ENCODE data around the gene EARS2. TPM values are rescaled to one million over a fixed set of nuclear protein-coding genes. Genes with fewer than 3 reads are reported as not detected.
"Not testable (repeated sequence)": the region's sequence is repeated elsewhere in the genome, so short reads cannot be mapped to it uniquely, and the experiment has no call there.

The EARS2 gene
- total RNA-seq, 2 experiments from 2014 or later: 11.0 to 11.2 TPM

DNA sequence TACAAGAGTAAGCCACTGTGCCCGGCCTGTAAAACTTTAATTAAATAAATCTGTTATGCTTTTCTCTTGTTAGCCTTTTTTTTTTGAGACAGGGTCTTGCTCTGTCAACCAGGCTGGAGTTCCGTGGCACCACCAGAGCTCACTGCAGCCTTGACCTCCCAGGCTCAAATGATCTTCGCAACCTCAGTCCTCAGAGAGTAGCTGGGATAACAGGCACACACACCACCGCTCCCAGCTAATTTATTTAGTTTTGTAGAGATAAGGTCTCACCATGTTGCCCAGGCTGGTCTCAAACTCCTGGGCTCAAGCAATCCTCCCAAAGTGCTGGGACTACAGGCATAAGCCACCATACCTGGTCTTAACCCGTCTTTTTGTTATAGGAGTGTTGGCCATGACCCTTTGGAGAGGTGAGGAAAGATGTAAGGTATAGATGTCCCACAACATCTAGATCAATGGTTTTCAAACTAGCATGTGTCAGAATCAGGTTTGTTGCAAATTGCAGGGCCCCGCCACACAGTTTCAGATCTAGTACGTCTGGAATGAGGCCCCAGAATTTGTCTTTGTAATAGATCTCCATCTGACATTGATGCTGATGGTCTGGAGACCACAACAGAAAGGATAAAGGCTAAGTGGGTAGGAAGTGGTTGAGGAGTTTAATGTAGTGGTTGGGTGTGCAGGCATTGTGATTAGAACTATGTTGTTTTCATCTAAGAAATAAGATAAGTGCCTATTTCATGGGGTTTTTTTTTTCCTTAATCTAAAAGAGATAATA is 42.6 kb downstream of the EARS2 start:
- POLR2A ChIA-PET: interaction anchor here (1.1 to 7.4 kb wide), 5 partner anchors 8 to 127 kb away, joined by 4 to 30 read pairs (median 6); partner anchors contain the start of genes DCTN5, EARS2 and UBFD1
- Mint-ChIP-seq H3K36me3 (peaks cover 14% of the 10 kb centered on the region), H3K4me1 (peaks cover 53% of the 10 kb centered on the region), H3K27me3 (no peaks in the 10 kb centered on the region), H3K9me3 (no peaks in the 10 kb centered on the region), H3K27ac (peak overlapping the region; percentile 89), H3K4me3 (peak overlapping the region; percentile 59)
- ATAC-seq (ENCODE audit: low read depth): peak; percentile 50
- peak; percentile 48 for DNase-seq

DNA sequence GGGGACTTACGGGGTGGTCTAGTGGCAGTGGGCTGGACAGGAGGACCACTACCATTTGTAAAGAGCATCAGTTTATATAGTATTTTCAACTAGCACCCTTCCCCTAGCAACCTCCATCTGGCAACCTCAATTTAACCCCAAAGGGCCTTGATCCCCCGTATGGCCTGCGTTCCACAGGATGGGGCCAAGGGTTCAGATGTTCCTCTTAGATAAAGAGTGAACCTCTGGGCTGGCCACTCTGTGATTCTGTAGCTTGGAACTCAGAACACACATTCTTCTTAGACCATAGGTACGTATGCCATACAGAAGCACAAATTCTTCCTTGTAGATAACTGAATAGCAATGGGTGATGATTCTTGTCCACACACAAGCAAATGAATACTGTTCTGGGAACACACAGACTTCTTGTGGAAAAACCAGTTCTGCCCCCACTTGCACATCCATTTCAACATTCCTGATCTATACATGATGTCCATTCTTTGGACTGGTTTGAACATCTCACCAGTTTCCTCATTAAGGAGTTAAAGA is 44.9 kb downstream of the EARS2 start:
- no peak overlapping the region for H3K27ac Mint-ChIP-seq
- no peak overlapping the region for H3K4me3 Mint-ChIP-seq
- POLR2A ChIA-PET: no interaction called here
- ATAC-seq (ENCODE audit: low read depth) (no peak), DNase-seq (no peak)
- peaks cover 1% of the 10 kb centered on the region for H3K9me3 Mint-ChIP-seq
- peaks cover 54% of the 10 kb centered on the region for H3K4me1 Mint-ChIP-seq
- peaks cover 25% of the 10 kb centered on the region for H3K36me3 Mint-ChIP-seq
- no peaks in the 10 kb centered on the region for H3K27me3 Mint-ChIP-seq

DNA sequence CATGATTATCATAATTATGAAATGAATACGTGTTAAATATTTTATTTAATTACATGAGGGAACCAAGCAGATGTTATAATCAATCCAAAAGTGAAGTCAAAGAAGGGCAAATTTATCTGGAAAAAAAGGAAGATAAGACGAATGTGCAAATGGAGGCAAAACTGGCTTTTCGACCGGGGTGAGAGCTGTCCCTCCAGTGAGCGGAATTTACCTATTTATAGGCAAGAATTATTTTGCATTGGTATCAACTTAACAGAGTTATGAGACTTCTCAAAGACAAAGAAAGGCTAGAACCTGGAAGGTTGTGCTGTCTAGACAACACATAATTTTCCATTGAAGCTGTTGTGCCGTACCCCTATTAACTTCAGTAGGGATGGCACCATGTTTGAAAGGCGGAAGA is 45.4 kb downstream of the EARS2 start:
- Mint-ChIP-seq H3K4me3 (no peak overlapping the region), H3K36me3 (peaks cover 25% of the 10 kb centered on the region), H3K27ac (peak overlapping the region; percentile 36), H3K27me3 (no peaks in the 10 kb centered on the region), H3K4me1 (peaks cover 53% of the 10 kb centered on the region), H3K9me3 (peaks cover 1% of the 10 kb centered on the region)
- ATAC-seq (ENCODE audit: low read depth) (no peak), DNase-seq (no peak)
- POLR2A ChIA-PET: no interaction called here

DNA sequence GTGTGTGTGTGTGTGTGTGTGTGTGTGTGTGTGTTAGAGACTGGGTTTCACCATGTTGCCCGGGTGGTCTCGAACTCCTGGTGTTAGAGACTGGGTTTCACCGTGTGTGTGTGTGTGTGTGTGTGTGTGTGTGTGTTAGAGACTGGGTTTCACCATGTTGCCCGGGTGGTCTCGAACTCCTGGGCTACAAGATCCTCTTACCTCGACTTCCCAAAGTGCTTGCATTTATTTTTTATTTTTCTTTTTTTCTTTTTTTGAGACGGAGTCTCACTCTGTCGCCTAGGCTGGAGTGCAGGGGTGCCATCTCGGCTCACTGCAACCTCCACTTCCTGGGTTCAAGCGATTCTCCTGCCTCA is 46.3 kb downstream of the EARS2 start:
- not testable (repeated sequence) for ATAC-seq (ENCODE audit: low read depth); H3K9me3 Mint-ChIP-seq; H3K27me3 Mint-ChIP-seq; DNase-seq
- Mint-ChIP-seq H3K36me3 (peaks cover 28% of the 10 kb centered on the region), H3K4me3 (peak overlapping the region; percentile 86), H3K4me1 (peaks cover 53% of the 10 kb centered on the region), H3K27ac (peak overlapping the region; percentile 89)
- POLR2A ChIA-PET: interaction anchor here (1.1 kb wide), 1 partner anchor 21 kb away, joined by 3 read pairs; no protein-coding TSS in a partner anchor

DNA sequence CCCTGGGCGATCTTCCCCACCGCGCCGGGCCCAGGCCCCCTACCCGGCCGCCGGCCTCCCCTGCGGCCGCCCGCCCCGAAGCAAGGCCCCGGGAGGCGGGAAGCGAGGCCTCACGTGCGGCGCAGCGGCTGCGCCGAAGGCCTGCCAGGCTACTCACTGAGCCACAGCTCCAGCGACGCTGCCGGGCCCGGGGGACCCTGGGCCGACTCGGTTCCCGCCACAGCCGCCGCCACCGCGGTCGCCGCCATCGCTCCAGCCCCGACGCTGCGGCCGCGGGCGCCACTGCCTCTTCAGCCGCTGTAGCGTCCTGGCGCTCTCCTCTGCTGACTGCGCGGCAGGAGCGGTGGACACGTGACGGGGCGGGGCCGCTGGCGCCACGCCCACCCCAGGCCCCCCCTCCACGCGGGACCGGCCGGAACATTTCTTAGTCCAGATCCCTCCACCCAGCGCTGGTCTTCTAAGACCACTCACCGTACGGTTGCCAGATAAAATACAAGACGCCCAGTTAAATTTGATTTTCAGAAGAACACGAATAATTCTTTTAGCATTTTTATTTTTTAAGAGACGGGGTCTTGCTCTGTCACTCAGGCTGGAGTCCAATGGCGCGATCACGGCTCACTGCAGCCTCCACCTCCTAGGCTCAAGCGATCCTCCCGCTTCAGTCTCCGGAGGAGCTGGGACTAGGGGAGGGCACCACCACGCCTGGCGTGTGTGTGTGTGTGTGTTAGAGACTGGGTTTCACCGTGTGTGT is 46.8 kb downstream of the EARS2 start, which contains the start of gene GGA2:
Gene GGA2 (minus strand): TSS at position 331 of the 751 bp plus-strand sequence. CDS start 83 bp downstream, at position 248.
- H3K4me1 Mint-ChIP-seq: peaks cover 50% of the 10 kb centered on the region
- DNase-seq (peak; percentile 87), ATAC-seq (ENCODE audit: low read depth) (peak; percentile 84)
- H3K36me3 Mint-ChIP-seq: peaks cover 28% of the 10 kb centered on the region
- POLR2A ChIA-PET: interaction anchor here (0.6 to 1.7 kb wide), 4 partner anchors 20 to 80 kb away, joined by 3 to 8 read pairs (median 4); partner anchors contain the start of genes COG7, EARS2 and UBFD1
- no peaks in the 10 kb centered on the region for H3K27me3 Mint-ChIP-seq
- peak within 1 kb of the TSS; percentile 94 for H3K27ac Mint-ChIP-seq
- H3K4me3 Mint-ChIP-seq: peak within 1 kb of the TSS; percentile 94
- peaks cover 1% of the 10 kb centered on the region for H3K9me3 Mint-ChIP-seq

DNA sequence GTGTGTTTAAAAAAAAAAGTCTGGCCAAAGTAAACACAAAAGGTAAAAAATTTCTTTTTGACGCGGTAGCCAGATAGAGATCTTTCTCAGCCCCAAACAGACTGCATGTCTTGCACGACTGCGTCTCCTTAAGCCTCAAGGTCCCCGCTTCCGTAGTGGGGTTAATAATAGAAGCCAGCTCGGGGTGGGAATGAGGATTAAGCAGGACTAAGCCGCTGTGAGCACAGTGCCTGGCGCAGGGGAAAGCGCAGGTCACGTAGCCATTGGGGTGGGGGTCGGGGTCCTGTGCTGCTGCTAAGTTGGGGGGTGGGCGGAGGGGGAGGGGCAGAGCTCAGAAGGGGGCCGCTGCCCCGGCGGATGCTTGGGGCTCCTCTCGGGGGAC is 47.4 kb downstream of the EARS2 start:
- Mint-ChIP-seq H3K36me3 (peaks cover 27% of the 10 kb centered on the region), H3K27ac (peak overlapping the region; percentile 94), H3K9me3 (peaks cover 1% of the 10 kb centered on the region), H3K27me3 (no peaks in the 10 kb centered on the region), H3K4me3 (peak overlapping the region; percentile 94), H3K4me1 (peaks cover 49% of the 10 kb centered on the region)
- ATAC-seq (ENCODE audit: low read depth) (peak; percentile 38), DNase-seq (no peak)
- POLR2A ChIA-PET: interaction anchor here (0.6 to 1.7 kb wide), 5 partner anchors 10 to 353 kb away, joined by 3 to 8 read pairs (median 4); partner anchors contain the start of genes COG7, EARS2 and UBFD1

DNA sequence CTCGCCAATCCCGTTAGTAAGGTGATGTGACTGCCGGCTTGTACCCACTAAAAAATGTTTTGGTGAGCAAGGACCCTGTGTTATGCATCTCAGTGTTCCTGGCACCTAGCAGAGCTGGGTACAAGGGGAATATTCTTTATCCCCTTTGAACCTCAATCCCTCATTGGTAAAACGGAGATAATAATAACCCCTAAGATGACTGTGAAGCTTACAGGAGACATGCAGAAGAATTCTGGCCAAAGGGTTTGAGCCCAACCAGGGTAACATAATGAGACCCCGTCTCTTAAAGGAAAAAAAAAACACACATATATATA is 47.8 kb downstream of the EARS2 start:
- Mint-ChIP-seq H3K4me3 (peak overlapping the region; percentile 94), H3K36me3 (peaks cover 25% of the 10 kb centered on the region), H3K27me3 (no peaks in the 10 kb centered on the region), H3K27ac (peak overlapping the region; percentile 94), H3K9me3 (peaks cover 1% of the 10 kb centered on the region), H3K4me1 (peaks cover 49% of the 10 kb centered on the region)
- DNase-seq: no peak
- no peak for ATAC-seq (ENCODE audit: low read depth)
- POLR2A ChIA-PET: interaction anchor here (0.6 to 1.7 kb wide), 4 partner anchors 11 to 352 kb away, joined by 3 to 8 read pairs (median 4); partner anchors contain the start of genes COG7, EARS2 and UBFD1

DNA sequence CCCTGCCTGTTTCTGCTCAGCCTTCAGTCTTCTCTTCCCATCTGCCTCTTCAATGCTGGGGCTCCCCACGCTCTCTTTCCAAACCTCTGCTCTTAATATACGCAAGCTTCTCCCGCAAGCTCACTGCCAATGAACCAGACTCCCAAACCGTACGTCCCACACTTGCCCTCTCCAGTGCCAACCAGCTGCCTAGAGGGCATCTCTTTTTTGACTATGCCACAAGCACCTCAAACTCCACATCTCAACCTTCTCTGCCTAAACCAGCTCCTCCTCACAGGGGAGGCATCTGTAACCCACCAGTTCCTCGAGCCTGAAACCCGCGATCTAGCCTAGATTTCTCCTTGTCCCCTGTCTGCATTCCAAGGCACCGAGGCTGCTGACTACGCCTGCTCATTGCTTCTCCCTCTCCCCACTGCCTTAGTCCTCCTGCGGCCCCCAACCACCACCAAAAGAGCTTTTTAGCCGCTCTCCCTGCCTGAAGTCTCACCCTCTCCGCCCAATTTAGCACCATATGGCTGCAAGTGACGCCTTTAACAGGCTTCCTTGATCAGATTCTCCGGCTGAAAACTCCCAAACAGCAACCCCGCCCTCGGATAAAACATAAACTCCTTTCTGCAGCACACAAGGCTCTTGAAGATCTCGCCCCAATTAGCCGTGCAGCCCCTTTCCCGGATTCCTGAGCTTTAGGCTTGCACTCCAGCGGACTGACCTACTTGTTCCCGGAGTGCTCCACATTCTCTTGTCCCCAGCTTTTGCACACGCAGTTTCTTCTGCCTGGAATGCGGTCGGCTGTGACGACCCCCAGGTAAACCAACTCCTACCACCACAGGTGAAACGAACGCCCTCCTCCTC is 48.3 kb downstream of the EARS2 start:
- H3K27ac Mint-ChIP-seq: peak overlapping the region; percentile 94
- ATAC-seq (ENCODE audit: low read depth): no peak
- H3K4me1 Mint-ChIP-seq: peaks cover 49% of the 10 kb centered on the region
- H3K27me3 Mint-ChIP-seq: no peaks in the 10 kb centered on the region
- POLR2A ChIA-PET: interaction anchor here (0.6 to 1.7 kb wide), 6 partner anchors 11 to 352 kb away, joined by 3 to 8 read pairs (median 4); partner anchors contain the start of genes COG7, EARS2 and UBFD1
- H3K4me3 Mint-ChIP-seq: peak overlapping the region; percentile 94
- peaks cover 1% of the 10 kb centered on the region for H3K9me3 Mint-ChIP-seq
- H3K36me3 Mint-ChIP-seq: peaks cover 25% of the 10 kb centered on the region
- no peak for DNase-seq

DNA sequence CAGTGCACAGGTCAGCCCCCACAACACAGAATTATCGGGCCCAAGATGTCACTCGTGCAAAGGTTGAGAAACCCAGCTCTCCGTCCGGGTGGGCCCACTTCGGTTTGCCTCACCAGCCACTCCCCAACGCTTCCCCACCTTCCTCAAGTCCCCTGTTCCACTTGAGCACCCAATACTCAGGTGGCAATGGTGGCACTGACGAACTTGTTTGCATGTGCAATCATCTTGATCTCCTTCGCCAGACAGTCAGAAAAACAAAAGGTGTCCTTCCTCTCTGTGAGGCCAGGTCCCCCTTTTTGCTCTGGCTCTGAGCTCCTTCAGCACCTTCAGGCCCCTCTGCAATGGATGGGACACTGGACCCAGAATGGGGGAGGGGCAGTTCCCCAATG is 50.5 kb downstream of the EARS2 start:
- Mint-ChIP-seq H3K36me3 (peaks cover 25% of the 10 kb centered on the region), H3K9me3 (peaks cover 1% of the 10 kb centered on the region), H3K4me1 (peaks cover 56% of the 10 kb centered on the region), H3K4me3 (no peak overlapping the region), H3K27ac (no peak overlapping the region), H3K27me3 (no peaks in the 10 kb centered on the region)
- DNase-seq (no peak), ATAC-seq (ENCODE audit: low read depth) (no peak)
- POLR2A ChIA-PET: interaction anchor here (0.7 to 1.2 kb wide), 2 partner anchors 9 to 20 kb away, joined by 3 to 4 read pairs; no protein-coding TSS in a partner anchor

DNA sequence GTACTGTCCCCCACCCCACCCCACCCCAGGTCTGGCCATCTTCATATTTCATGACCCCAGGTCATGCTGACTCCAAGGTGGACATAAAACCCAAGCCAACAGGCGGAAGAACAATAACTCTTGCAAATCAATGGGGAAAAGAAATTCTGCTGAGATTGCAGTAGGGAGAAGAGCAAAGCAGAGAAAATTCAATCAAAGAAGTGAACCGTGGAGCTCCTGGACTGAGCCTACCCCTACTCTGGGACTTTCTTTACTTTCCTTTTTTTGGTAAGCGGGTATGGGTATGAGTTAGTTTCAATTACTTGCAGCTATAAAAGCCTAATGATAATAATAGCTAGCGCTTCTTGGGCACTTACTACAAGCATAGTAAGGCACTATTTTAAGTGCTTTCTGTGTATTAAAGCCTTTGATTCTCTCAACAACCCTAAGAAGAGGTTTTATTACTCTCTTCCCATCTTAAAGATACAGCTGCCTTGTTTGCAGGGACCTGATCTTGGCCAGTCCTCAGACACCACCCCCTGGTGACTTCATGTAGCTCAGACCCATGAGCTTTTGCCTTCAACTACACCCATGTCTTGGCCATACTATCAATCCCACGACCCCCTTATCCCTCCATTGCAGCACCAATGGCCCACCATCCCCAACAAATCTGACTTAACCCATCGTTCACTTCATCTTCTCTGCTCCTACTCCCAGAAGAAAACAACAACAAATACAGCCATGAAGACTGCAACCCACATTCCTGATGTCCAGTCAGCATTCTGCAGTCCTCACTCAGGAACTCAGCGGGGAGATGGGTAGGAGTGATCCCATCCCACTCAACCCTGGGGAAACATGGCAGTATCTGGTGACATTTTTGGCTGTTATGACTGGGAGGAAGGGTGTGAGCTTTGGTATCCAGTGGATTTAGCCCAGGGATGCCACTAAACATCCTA is 51.2 kb downstream of the EARS2 start:
- peaks cover 1% of the 10 kb centered on the region for H3K9me3 Mint-ChIP-seq
- H3K27me3 Mint-ChIP-seq: no peaks in the 10 kb centered on the region
- POLR2A ChIA-PET: interaction anchor here (0.7 to 2.1 kb wide), 3 partner anchors 9 to 21 kb away, joined by 3 to 8 read pairs (median 4); no protein-coding TSS in a partner anchor
- peaks cover 56% of the 10 kb centered on the region for H3K4me1 Mint-ChIP-seq
- H3K36me3 Mint-ChIP-seq: peaks cover 25% of the 10 kb centered on the region
- H3K27ac Mint-ChIP-seq: no peak overlapping the region
- no peak for DNase-seq
- H3K4me3 Mint-ChIP-seq: no peak overlapping the region
- ATAC-seq (ENCODE audit: low read depth): no peak

DNA sequence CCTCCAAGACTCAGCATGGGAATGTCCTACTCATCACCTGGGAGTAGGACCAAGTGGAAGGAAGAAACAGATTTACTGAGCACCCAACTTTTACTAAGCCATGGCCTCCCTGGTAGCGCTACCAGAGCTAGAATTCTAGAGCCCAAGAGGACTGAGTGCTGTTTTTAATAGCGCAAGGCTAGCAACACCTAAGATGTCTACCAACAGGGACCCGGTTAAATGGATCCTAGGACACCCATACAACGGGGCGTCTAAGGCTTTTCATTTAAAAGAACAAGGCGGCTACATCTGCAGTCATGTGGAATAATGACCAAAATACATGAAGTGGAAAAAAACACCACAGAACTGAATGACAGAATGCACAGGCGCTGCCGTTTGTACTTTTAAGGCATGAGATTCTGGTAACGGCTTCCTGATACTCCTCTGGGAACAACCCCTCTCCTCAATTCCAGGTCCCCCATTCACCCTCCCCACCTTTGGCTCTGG is 51.9 kb downstream of the EARS2 start:
- peak overlapping the region; percentile 35 for H3K4me3 Mint-ChIP-seq
- POLR2A ChIA-PET: interaction anchor here (0.6 to 2.1 kb wide), 4 partner anchors 9 to 47 kb away, joined by 3 to 8 read pairs (median 4); no protein-coding TSS in a partner anchor
- ATAC-seq (ENCODE audit: low read depth): no peak

More for the DNA sequence above, 51.9 kb downstream of the EARS2 start:
- peaks cover 24% of the 10 kb centered on the region for H3K36me3 Mint-ChIP-seq
- H3K27me3 Mint-ChIP-seq: no peaks in the 10 kb centered on the region
- DNase-seq: no peak
- H3K9me3 Mint-ChIP-seq: peaks cover 1% of the 10 kb centered on the region
- peak overlapping the region; percentile 71 for H3K27ac Mint-ChIP-seq
- H3K4me1 Mint-ChIP-seq: peaks cover 56% of the 10 kb centered on the region

Measured in activated naive CD8-positive, alpha-beta T cell treated with anti-CD3 and anti-CD28 coated beads, Interleukin-2, amount 10 ng/mL, durations not matched to agents 7 days and 5 days (primary cell).